ENCODE results near the gene SLC9A9.

DNA sequence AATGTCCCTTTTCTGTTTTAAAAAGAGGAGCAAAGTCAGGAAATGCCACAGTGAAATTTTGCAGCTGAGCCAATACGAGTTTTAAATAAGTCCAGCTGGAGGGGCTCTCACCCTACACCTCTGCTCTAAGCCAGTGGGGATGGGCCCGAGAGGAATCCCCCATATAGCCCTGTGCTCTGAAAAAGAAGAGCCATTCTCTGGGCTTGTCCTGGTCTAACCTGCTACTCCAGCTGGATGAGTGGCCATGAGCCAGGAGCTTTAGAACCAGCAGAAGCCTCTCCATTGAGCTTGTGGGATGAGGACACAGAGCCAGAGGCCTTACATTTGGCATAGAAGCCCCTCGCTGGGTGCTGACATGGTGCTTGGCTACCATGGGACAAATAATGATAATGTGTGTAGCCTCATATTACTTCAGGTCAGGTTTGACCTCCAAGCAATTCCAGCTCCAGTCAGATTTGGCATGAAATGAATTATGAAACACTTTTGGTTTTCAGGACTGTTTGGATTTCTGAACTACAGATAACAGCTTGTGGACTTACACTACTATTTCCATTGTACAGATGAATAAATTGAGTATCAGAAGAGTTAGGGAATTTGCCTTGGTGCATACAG lies 556.3 kb downstream of the SLC9A9 start:
- TF ChIP-seq CTCF (IDR thresholded peaks at IDR 0.05; ENCODE audit: low read depth, low read length, missing input control) (no peak), JUND (IDR thresholded peaks at IDR 0.05) (no peak), YY1 (IDR thresholded peaks at IDR 0.05) (no peak), NR2F2 (IDR thresholded peaks at IDR 0.05) (no peak), HNF4G (IDR thresholded peaks at IDR 0.05) (no peak)
- TF ChIP-seq, protein P1, sequence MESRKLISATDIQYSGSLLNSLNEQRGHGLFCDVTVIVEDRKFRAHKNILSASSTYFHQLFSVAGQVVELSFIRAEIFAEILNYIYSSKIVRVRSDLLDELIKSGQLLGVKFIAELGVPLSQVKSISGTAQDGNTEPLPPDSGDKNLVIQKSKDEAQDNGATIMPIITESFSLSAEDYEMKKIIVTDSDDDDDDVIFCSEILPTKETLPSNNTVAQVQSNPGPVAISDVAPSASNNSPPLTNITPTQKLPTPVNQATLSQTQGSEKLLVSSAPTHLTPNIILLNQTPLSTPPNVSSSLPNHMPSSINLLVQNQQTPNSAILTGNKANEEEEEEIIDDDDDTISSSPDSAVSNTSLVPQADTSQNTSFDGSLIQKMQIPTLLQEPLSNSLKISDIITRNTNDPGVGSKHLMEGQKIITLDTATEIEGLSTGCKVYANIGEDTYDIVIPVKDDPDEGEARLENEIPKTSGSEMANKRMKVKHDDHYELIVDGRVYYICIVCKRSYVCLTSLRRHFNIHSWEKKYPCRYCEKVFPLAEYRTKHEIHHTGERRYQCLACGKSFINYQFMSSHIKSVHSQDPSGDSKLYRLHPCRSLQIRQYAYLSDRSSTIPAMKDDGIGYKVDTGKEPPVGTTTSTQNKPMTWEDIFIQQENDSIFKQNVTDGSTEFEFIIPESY (IDR thresholded peaks at IDR 0.05) = no peak
